ENCODE data around the gene LCN10.

LCN10 gene

DNA sequence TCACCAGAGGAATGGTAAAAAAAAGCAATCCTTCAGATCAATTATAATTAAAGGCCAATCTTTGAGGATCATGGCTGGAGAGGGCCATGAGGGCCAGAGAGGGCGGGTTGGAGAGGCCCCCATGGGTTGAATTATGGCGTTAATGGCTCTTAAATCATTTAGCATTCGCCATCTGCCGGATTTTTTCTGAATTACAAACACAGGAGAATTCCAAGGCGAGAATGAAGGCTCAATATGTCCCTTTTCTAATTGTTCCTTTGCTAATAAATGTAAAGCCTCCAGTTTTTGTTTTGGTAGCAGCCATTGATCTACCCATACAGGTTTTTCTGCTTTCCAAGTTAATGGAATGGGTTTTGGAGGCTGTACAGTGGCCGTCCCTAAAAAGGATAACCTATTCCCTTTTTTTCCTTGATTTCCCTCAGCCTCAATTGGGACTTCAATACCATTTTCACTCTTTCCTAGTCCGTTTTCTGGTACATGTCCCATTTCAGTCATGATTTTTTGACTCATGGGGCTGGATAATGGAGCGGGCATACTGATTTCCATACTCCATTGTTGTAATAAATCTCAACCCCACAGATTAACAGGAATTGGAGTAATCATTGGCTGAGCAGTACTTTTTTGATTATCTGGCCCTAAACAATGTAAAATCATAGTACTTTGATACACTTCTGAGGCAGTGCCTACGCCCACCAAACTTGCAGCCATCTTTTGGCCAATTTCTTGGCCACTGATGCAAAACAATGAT lies 41.7 kb upstream of the LCN10 start:
- no peak for TF ChIP-seq GLIS3 (CRISPR knock-in tag; IDR thresholded peaks at IDR 0.05)
- no peak for TF ChIP-seq ZC3H10 (CRISPR knock-in tag; IDR thresholded peaks at IDR 0.05)
- no peak for TF ChIP-seq POU6F1 (CRISPR knock-in tag; IDR thresholded peaks at IDR 0.05; ENCODE audit: borderline replicate concordance, low read depth)
- no peak for TF ChIP-seq ZNF565 (CRISPR knock-in tag; conservative IDR thresholded peaks at IDR 0.05; ENCODE audit: low read depth)
- TF ChIP-seq, protein P1, sequence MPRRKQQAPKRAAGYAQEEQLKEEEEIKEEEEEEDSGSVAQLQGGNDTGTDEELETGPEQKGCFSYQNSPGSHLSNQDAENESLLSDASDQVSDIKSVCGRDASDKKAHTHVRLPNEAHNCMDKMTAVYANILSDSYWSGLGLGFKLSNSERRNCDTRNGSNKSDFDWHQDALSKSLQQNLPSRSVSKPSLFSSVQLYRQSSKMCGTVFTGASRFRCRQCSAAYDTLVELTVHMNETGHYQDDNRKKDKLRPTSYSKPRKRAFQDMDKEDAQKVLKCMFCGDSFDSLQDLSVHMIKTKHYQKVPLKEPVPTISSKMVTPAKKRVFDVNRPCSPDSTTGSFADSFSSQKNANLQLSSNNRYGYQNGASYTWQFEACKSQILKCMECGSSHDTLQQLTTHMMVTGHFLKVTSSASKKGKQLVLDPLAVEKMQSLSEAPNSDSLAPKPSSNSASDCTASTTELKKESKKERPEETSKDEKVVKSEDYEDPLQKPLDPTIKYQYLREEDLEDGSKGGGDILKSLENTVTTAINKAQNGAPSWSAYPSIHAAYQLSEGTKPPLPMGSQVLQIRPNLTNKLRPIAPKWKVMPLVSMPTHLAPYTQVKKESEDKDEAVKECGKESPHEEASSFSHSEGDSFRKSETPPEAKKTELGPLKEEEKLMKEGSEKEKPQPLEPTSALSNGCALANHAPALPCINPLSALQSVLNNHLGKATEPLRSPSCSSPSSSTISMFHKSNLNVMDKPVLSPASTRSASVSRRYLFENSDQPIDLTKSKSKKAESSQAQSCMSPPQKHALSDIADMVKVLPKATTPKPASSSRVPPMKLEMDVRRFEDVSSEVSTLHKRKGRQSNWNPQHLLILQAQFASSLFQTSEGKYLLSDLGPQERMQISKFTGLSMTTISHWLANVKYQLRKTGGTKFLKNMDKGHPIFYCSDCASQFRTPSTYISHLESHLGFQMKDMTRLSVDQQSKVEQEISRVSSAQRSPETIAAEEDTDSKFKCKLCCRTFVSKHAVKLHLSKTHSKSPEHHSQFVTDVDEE (CRISPR knock-in tag; IDR thresholded peaks at IDR 0.05): no peak
- TF ChIP-seq RARB (CRISPR knock-in tag; IDR thresholded peaks at IDR 0.05): no peak
- TF ChIP-seq ZFP3 (CRISPR knock-in tag; IDR thresholded peaks at IDR 0.05): no peak
- no peak for TF ChIP-seq ZNF70 (CRISPR knock-in tag; IDR thresholded peaks at IDR 0.05)
- no peak for TF ChIP-seq CSDC2 (CRISPR knock-in tag; IDR thresholded peaks at IDR 0.05)
- no peak for TF ChIP-seq ZFP30 (CRISPR knock-in tag; IDR thresholded peaks at IDR 0.05)
- no peak for TF ChIP-seq ESRRG (CRISPR knock-in tag; IDR thresholded peaks at IDR 0.05)
- no peak for TF ChIP-seq PPARA (CRISPR knock-in tag; IDR thresholded peaks at IDR 0.05; ENCODE audit: borderline replicate concordance)
- ATAC-seq: peak; percentile 30; the same call in 1 of the 3 replicates

GRCh38 chr9:136782452-136782851 lies 39.7 kb upstream of the LCN10 start:
- no peak for ATAC-seq
- TF ChIP-seq RARB (CRISPR knock-in tag; IDR thresholded peaks at IDR 0.05) (no peak), ZC3H10 (CRISPR knock-in tag; IDR thresholded peaks at IDR 0.05) (no peak), ISL1 (CRISPR knock-in tag; IDR thresholded peaks at IDR 0.05) (no peak), PPARA (CRISPR knock-in tag; IDR thresholded peaks at IDR 0.05; ENCODE audit: borderline replicate concordance) (no peak), ZFP3 (CRISPR knock-in tag; IDR thresholded peaks at IDR 0.05) (no peak), ZNF70 (CRISPR knock-in tag; IDR thresholded peaks at IDR 0.05) (no peak), ZNF565 (CRISPR knock-in tag; conservative IDR thresholded peaks at IDR 0.05; ENCODE audit: low read depth) (no peak), POU6F1 (CRISPR knock-in tag; IDR thresholded peaks at IDR 0.05; ENCODE audit: borderline replicate concordance, low read depth) (no peak), ZFP30 (CRISPR knock-in tag; IDR thresholded peaks at IDR 0.05) (no peak), ESRRG (CRISPR knock-in tag; IDR thresholded peaks at IDR 0.05) (no peak), CSDC2 (CRISPR knock-in tag; IDR thresholded peaks at IDR 0.05) (no peak), TCF4 (CRISPR knock-in tag; IDR thresholded peaks at IDR 0.05; ENCODE audit: borderline replicate concordance) (no peak), TOX (CRISPR knock-in tag; IDR thresholded peaks at IDR 0.05; ENCODE audit: borderline replicate concordance) (no peak), GLIS3 (CRISPR knock-in tag; IDR thresholded peaks at IDR 0.05) (no peak), OSR1 (CRISPR knock-in tag; IDR thresholded peaks at IDR 0.05) (no peak), ARNTL (CRISPR knock-in tag; IDR thresholded peaks at IDR 0.05; ENCODE audit: borderline replicate concordance, low read depth) (no peak), CSRNP3 (CRISPR knock-in tag; IDR thresholded peaks at IDR 0.05) (no peak)
- TF ChIP-seq, protein P2, sequence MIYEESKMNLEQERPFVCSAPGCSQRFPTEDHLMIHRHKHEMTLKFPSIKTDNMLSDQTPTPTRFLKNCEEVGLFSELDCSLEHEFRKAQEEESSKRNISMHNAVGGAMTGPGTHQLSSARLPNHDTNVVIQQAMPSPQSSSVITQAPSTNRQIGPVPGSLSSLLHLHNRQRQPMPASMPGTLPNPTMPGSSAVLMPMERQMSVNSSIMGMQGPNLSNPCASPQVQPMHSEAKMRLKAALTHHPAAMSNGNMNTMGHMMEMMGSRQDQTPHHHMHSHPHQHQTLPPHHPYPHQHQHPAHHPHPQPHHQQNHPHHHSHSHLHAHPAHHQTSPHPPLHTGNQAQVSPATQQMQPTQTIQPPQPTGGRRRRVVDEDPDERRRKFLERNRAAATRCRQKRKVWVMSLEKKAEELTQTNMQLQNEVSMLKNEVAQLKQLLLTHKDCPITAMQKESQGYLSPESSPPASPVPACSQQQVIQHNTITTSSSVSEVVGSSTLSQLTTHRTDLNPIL (CRISPR knock-in tag; IDR thresholded peaks at IDR 0.05; ENCODE audit: low read depth): no peak
- TF ChIP-seq, protein P3, sequence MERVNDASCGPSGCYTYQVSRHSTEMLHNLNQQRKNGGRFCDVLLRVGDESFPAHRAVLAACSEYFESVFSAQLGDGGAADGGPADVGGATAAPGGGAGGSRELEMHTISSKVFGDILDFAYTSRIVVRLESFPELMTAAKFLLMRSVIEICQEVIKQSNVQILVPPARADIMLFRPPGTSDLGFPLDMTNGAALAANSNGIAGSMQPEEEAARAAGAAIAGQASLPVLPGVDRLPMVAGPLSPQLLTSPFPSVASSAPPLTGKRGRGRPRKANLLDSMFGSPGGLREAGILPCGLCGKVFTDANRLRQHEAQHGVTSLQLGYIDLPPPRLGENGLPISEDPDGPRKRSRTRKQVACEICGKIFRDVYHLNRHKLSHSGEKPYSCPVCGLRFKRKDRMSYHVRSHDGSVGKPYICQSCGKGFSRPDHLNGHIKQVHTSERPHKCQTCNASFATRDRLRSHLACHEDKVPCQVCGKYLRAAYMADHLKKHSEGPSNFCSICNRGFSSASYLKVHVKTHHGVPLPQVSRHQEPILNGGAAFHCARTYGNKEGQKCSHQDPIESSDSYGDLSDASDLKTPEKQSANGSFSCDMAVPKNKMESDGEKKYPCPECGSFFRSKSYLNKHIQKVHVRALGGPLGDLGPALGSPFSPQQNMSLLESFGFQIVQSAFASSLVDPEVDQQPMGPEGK (CRISPR knock-in tag; IDR thresholded peaks at IDR 0.05; ENCODE audit: borderline replicate concordance): no peak
